ENCODE measurements around the gene PARL. TPM values are rescaled to one million over a fixed set of nuclear protein-coding genes. Genes with fewer than 3 reads are reported as not detected.

PARL gene
- total and polyA plus RNA-seq, 2 of the 13 experiments (the other 11 are each of a cell fraction or from before 2014, with no cell fraction given) = 46.3 to 58.6 TPM

- TF ChIP-seq ARID3A (IDR thresholded peaks at IDR 0.05; ENCODE audit: low read depth, low read length) = peak; percentile 53; the same call in 1 of the 2 replicates
- TF ChIP-seq RARG (CRISPR knock-in tag; IDR thresholded peaks at IDR 0.05; ENCODE audit: low read depth) = no peak
- TF ChIP-seq U2AF2 (IDR thresholded peaks at IDR 0.05; ENCODE audit: low read depth, low read length) = no peak
- peak; percentile 89 for TF ChIP-seq TIGD3 (CRISPR knock-in tag; IDR thresholded peaks at IDR 0.05; ENCODE audit: borderline replicate concordance)
- TF ChIP-seq ARID4A (CRISPR knock-in tag; IDR thresholded peaks at IDR 0.05; ENCODE audit: borderline replicate concordance) = peak; percentile 99
- peak; percentile 67 for TF ChIP-seq ZNF18 (CRISPR knock-in tag; IDR thresholded peaks at IDR 0.05; ENCODE audit: insufficient replicate concordance)
- TF ChIP-seq IKZF1 (IDR thresholded peaks at IDR 0.05) = no peak
These were observed at the start of gene PARL (continued) for GRCh38 chr3:183884427-183885296.

All from HepG2 (cell line).